CD4-positive, alpha-beta T cell treated with Interleukin-21 for 1 hour (primary cell): ENCODE results near the gene ACAT1.
A peak's percentile ranks its signal among the peaks of the same experiment; 100 is the strongest.
"Not testable (repeated sequence)": the region's sequence is repeated elsewhere in the genome, so short reads cannot be mapped to it uniquely, and the experiment has no call there.

Experiments
- DNase-seq: peaks from one replicate; pipeline ENCODE4 v3.0.0-alpha.2; 2020

ACAT1 gene

GRCh38 chr11:108121274-108122155, at the start of gene ACAT1:
TSS of gene ACAT1 (plus strand) at chr11:108121567. CDS start at chr11:108121607, 40 bp downstream.
- DNase-seq = peak; percentile 93

- no peak for DNase-seq
These were observed 36.6 kb upstream of the ACAT1 start for GRCh38 chr11:108084811-108085210.

- no peak for DNase-seq
These were observed 35.7 kb upstream of the ACAT1 start for GRCh38 chr11:108085672-108086071.

- DNase-seq = no peak
These were observed 29.2 kb upstream of the ACAT1 start for GRCh38 chr11:108092134-108092533.

- no peak for DNase-seq
These were observed 28.1 kb upstream of the ACAT1 start for GRCh38 chr11:108093128-108093904.

GRCh38 chr11:108097179-108097578, 24.2 kb upstream of the ACAT1 start:
- DNase-seq = no peak

GRCh38 chr11:108101090-108101775, 20.1 kb upstream of the ACAT1 start:
- no peak for DNase-seq

- no peak for DNase-seq
These were observed 10.2 kb upstream of the ACAT1 start for GRCh38 chr11:108111126-108111525.

GRCh38 chr11:108112057-108112456, 9.3 kb upstream of the ACAT1 start:
- no peak for DNase-seq

GRCh38 chr11:108115500-108116140, 5.7 kb upstream of the ACAT1 start:
- no peak for DNase-seq

- peak; percentile 52 for DNase-seq
These were observed 3.5 kb upstream of the ACAT1 start for GRCh38 chr11:108117746-108118371.

GRCh38 chr11:108120936-108121273, 462 bp upstream of the ACAT1 start:
- DNase-seq = not testable (repeated sequence)

GRCh38 chr11:108122166-108122628, 830 bp downstream of the ACAT1 start:
- DNase-seq = no peak

- no peak for DNase-seq
These were observed 3.7 kb downstream of the ACAT1 start for GRCh38 chr11:108125096-108125495.

- DNase-seq = no peak
These were observed 7.4 kb downstream of the ACAT1 start for GRCh38 chr11:108128772-108129171.

- no peak for DNase-seq
These were observed 10.6 kb downstream of the ACAT1 start for GRCh38 chr11:108131993-108132392.

- DNase-seq = not testable (repeated sequence)
These were observed 11.7 kb downstream of the ACAT1 start for GRCh38 chr11:108132993-108133538.

- DNase-seq = peak; percentile 26
These were observed 14.6 kb downstream of the ACAT1 start for GRCh38 chr11:108135845-108136544.

GRCh38 chr11:108137212-108137611, 15.8 kb downstream of the ACAT1 start:
- DNase-seq = no peak

GRCh38 chr11:108142304-108142703, 20.9 kb downstream of the ACAT1 start:
- no peak for DNase-seq

- DNase-seq = no peak
These were observed 23.2 kb downstream of the ACAT1 start for GRCh38 chr11:108144615-108145014.
